ENCODE data around the gene CARMIL3. TPM values are rescaled to one million over a fixed set of nuclear protein-coding genes. Genes with fewer than 3 reads are reported as not detected.

The CARMIL3 gene
- total and polyA plus RNA-seq, 2 experiments from 2014 or later, result 3.7 to 11.8 TPM

- no peak for TF ChIP-seq REST (IDR thresholded peaks at IDR 0.05; ENCODE audit: unreplicated experiment)
Observed at GRCh38 chr14:24086193-24086955, 34.6 kb downstream of the CARMIL3 start (continued).

- Mint-ChIP-seq H3K4me3 (no peak overlapping the region), H3K36me3 (ENCODE audit: low read depth) (no peaks in the 10 kb centered on the region), H3K27ac (no peak overlapping the region), H3K9me3 (no peaks in the 10 kb centered on the region), H3K27me3 (ENCODE audit: insufficient read depth, low read depth, poor library complexity) (peaks cover 20% of the 10 kb centered on the region), H3K4me1 (peaks cover 15% of the 10 kb centered on the region)
- Histone ChIP-seq H3K27me3 (ENCODE audit: insufficient read depth) (peaks cover 14% of the 10 kb centered on the region; the same call in 1 of the 2 replicates), H4K20me1 (replicated peaks; ENCODE audit: insufficient read depth) (no peaks in the 10 kb centered on the region), H3K4me1 (ENCODE audit: insufficient read depth) (peaks cover 1% of the 10 kb centered on the region; the same call in 1 of the 2 replicates), H3K27ac (ENCODE audit: low read depth) (no peak overlapping the region), H3K4me2 (no peak overlapping the region), H3K4me3 (no peak overlapping the region), H3K36me3 (ENCODE audit: insufficient read depth) (no peaks in the 10 kb centered on the region), H3K9me2 (ENCODE audit: insufficient read depth) (no peaks in the 10 kb centered on the region), H3F3A (replicated peaks; ENCODE audit: low read depth) (no peaks in the 10 kb centered on the region), H2AFZ (no peak overlapping the region), H3K79me2 (replicated peaks; ENCODE audit: insufficient read depth) (no peaks in the 10 kb centered on the region)
- no peak for ATAC-seq
- no peak for DNase-seq (ENCODE audit: low spot score)
- TF ChIP-seq EZH2 (IDR thresholded peaks at IDR 0.05; ENCODE audit: low read depth, unreplicated experiment) (no peak), EZH2phosphoT487 (IDR thresholded peaks at IDR 0.05; ENCODE audit: unreplicated experiment) (no peak), ZNF331 (CRISPR knock-in tag; IDR thresholded peaks at IDR 0.05; ENCODE audit: low read depth) (no peak)
Observed at GRCh38 chr14:24087004-24087403, 35.2 kb downstream of the CARMIL3 start.

DNA sequence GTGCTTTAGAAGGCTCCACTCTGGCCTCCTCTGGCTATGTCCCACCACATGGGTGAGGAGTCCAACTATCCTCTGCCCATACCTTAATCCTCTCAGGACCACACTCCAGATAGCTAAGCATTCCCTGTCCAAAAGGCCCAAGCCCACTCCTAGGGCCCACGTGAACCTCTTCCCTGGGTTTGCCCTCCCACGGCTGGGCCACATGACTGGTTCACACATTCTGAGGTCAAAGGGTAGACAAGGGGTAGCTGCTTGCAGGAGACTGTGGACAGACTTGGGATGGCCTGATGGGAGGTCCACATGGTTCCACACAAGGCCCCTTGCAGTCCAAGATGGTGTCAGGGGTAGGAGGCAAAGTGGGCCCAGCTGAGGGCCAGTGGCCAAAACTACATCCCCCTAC lies 36.3 kb downstream of the CARMIL3 start:
- Histone ChIP-seq H3K79me2 (replicated peaks; ENCODE audit: insufficient read depth) (no peaks in the 10 kb centered on the region), H3K4me1 (ENCODE audit: insufficient read depth) (peaks cover 5% of the 10 kb centered on the region), H3K4me2 (no peak overlapping the region), H3K27ac (ENCODE audit: low read depth) (no peak overlapping the region), H3K9me2 (ENCODE audit: insufficient read depth) (peaks cover 6% of the 10 kb centered on the region), H2AFZ (no peak overlapping the region), H3K36me3 (ENCODE audit: insufficient read depth) (no peaks in the 10 kb centered on the region), H4K20me1 (replicated peaks; ENCODE audit: insufficient read depth) (no peaks in the 10 kb centered on the region), H3F3A (replicated peaks; ENCODE audit: low read depth) (peaks cover 4% of the 10 kb centered on the region), H3K27me3 (ENCODE audit: insufficient read depth) (peaks cover 7% of the 10 kb centered on the region; the same call in 1 of the 2 replicates), H3K4me3 (no peak overlapping the region)
- Mint-ChIP-seq H3K27ac (no peak overlapping the region), H3K27me3 (ENCODE audit: insufficient read depth, low read depth, poor library complexity) (peaks cover 18% of the 10 kb centered on the region), H3K4me3 (no peak overlapping the region), H3K9me3 (no peaks in the 10 kb centered on the region), H3K36me3 (ENCODE audit: low read depth) (peaks cover 3% of the 10 kb centered on the region; the same call in 1 of the 3 replicates), H3K4me1 (peaks cover 19% of the 10 kb centered on the region)
- TF ChIP-seq POLR2AphosphoS5 (IDR thresholded peaks at IDR 0.05; ENCODE audit: low read depth), result no peak
- no peak for TF ChIP-seq EZH2 (IDR thresholded peaks at IDR 0.05; ENCODE audit: low read depth, unreplicated experiment)
- TF ChIP-seq JUNB (IDR thresholded peaks at IDR 0.05; ENCODE audit: unreplicated experiment), result no peak
- no peak for TF ChIP-seq EZH2phosphoT487 (IDR thresholded peaks at IDR 0.05; ENCODE audit: unreplicated experiment)
- no peak for TF ChIP-seq ZNF114 (CRISPR knock-in tag; IDR thresholded peaks at IDR 0.05)
- TF ChIP-seq STAT1 (IDR thresholded peaks at IDR 0.05; ENCODE audit: unreplicated experiment), result no peak
- TF ChIP-seq NANOG (IDR thresholded peaks at IDR 0.05; ENCODE audit: borderline replicate concordance), result no peak
- TF ChIP-seq ZNF331 (CRISPR knock-in tag; IDR thresholded peaks at IDR 0.05; ENCODE audit: low read depth), result no peak
- TF ChIP-seq CREB1 (CRISPR knock-in tag; IDR thresholded peaks at IDR 0.05; ENCODE audit: low read depth), result no peak
- no peak for TF ChIP-seq ETS1 (IDR thresholded peaks at IDR 0.05)
- ATAC-seq (no peak), DNase-seq (ENCODE audit: low spot score) (no peak)
